ENCODE measurements around the gene ZBP1. TPM values are rescaled to one million over a fixed set of nuclear protein-coding genes. Genes with fewer than 3 reads are reported as not detected.
"Not testable (repeated sequence)": the region's sequence is repeated elsewhere in the genome, so short reads cannot be mapped to it uniquely, and the experiment has no call there.

Gene ZBP1
- total and polyA plus RNA-seq, 5 donors = 0.16 to 0.38 (median 0.23) TPM; not detected in 2

DNA sequence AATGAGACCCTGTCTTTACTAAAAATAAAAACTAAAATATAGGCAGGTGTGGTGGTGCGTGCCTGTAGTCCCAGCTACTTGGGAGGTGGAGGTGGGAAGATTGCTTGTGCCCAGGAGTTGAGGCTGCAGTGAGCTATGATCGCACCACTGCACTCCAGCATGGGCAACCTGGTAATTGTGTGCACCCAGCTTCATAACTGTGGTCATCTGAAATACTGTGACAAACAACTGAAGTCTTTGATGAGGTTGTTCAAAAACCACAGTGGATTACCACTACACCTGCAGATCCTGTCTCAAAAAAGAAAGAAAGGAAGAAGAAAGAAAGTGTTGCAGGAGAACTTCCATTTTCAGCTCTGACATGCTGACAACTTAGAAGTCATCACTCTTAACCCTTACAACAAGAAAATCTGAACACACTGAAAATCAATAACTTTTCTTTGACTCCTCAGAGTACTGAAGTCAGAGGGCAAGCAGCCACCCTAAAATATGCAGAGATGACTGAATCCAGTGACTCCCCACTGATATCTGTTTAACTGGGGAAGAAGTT is 13.8 kb upstream of the ZBP1 start:
- intact Hi-C loops (cut with DNase I) = no loop called here
- Histone ChIP-seq H3K27me3 (ENCODE audit: control insufficient read depth, insufficient read depth) (no peaks in the 10 kb centered on the region), H3K9me3 (ENCODE audit: control insufficient read depth, low read length) (no peaks in the 10 kb centered on the region), H3K27ac (ENCODE audit: low read length) (no peak overlapping the region), H3K4me3 (ENCODE audit: low read length) (no peak overlapping the region), H3K4me1 (ENCODE audit: control insufficient read depth, insufficient read depth, low read length) (no peaks in the 10 kb centered on the region)
- DNase-seq = no peak
- 91% methylated on average over 2 of the region's 2 CpGs for WGBS
- no peak for ATAC-seq

DNA sequence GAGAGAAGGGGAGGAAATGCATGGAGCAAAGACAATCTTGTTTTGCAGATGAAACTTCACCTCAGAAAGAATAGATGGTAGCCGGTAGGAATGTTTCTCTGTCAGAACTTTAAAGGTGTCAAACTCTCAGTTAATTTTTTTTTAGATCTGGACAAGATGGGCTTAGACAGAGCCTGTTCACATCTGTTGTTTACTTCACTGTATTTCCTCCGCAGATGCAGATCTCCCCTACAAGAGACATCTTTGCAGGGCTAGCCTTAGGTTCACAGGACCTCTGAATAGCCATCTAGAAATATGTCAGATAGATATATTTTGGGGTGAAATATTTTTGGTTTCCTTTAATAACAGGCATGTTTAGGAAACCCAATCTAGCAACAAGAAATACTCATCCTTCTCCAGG is 12.1 kb upstream of the ZBP1 start:
- Histone ChIP-seq H3K9me3 (ENCODE audit: control insufficient read depth, low read length) (no peaks in the 10 kb centered on the region), H3K27me3 (ENCODE audit: control insufficient read depth, insufficient read depth) (no peaks in the 10 kb centered on the region), H3K4me1 (ENCODE audit: control insufficient read depth, insufficient read depth, low read length) (peaks cover 4% of the 10 kb centered on the region), H3K27ac (ENCODE audit: low read length) (no peak overlapping the region), H3K4me3 (ENCODE audit: low read length) (no peak overlapping the region)
- 76% methylated on average over 2 of the region's 2 CpGs for WGBS
- ATAC-seq (no peak), DNase-seq (no peak)
- intact Hi-C loops (cut with DNase I) = no loop called here

DNA sequence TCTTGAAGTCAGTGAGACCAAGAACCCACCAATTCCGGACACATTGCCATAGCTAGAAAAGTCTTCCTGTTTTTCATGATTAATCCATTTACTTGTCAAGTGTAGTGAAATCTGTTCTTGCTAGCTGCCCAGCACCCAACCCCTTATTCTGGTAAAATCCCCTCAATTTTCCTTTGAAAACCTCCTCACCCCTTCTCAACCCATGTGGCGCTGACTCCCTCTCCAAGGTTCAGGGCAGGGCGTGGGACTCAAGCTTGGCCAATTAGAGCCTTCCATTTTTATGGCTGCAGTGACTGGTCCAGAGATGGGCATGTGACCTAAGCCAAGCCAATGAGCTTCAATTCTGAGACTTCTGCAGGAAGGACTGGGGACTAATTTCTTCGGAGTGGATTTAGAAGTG is 9.8 kb upstream of the ZBP1 start:
- peaks cover 5% of the 10 kb centered on the region for H3K4me1 ChIP-seq (ENCODE audit: control insufficient read depth, insufficient read depth, low read length)
- intact Hi-C loops (cut with DNase I) = no loop called here
- DNase-seq (no peak), ATAC-seq (peak in 1 of 2 donors; percentile 41)
- H3K27ac ChIP-seq (ENCODE audit: low read length) = no peak overlapping the region
- no peaks in the 10 kb centered on the region for H3K27me3 ChIP-seq (ENCODE audit: control insufficient read depth, insufficient read depth)
- no peak overlapping the region for H3K4me3 ChIP-seq (ENCODE audit: low read length)
- WGBS = 78% methylated on average over 4 of the region's 4 CpGs
- no peaks in the 10 kb centered on the region for H3K9me3 ChIP-seq (ENCODE audit: control insufficient read depth, low read length)

DNA sequence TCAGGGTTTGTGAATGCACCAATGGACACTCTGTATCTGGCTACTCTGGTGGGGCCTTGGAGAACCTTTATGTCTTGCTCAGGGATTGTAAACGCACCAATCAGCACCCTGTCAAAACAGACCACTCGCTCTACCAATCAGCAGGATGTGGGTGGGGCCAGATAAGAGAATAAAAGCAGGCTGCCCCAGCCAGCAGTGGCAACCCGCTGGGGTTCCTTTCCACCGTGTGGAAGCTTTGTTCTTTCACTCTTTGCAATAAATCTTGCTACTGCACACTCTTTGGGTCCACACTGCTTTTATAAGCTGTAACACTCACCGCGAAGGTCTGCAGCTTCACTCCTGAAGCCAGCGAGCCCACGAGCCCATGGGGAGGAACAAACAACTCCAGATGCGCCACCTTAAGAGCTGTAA is 9.3 kb upstream of the ZBP1 start:
- H3K4me1 ChIP-seq (ENCODE audit: control insufficient read depth, insufficient read depth, low read length); ATAC-seq; DNase-seq; H3K9me3 ChIP-seq (ENCODE audit: control insufficient read depth, low read length); H3K27me3 ChIP-seq (ENCODE audit: control insufficient read depth, insufficient read depth); H3K4me3 ChIP-seq (ENCODE audit: low read length); intact Hi-C loops (cut with DNase I); H3K27ac ChIP-seq (ENCODE audit: low read length): not testable (repeated sequence)
- 75% methylated on average over 9 of the region's 9 CpGs for WGBS

DNA sequence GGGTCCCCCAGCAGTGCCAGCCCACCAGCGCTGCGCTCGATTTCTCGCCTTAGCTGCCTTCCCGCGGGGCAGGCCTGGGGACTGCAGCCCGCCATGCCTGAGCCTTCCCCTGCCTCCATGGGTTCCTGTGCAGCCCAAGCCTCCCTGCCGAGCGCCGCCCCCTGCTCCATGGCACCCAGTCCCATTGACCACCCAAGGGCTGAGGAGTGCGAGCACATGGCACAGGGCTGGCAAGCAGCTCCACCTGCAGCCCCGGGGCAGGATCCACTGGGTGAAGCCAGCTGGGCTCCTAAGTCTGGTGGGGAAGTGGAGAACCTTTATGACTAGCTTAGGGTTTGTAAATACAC is 8.7 kb upstream of the ZBP1 start:
- H3K4me1 ChIP-seq (ENCODE audit: control insufficient read depth, insufficient read depth, low read length); H3K4me3 ChIP-seq (ENCODE audit: low read length); H3K27ac ChIP-seq (ENCODE audit: low read length); H3K27me3 ChIP-seq (ENCODE audit: control insufficient read depth, insufficient read depth); intact Hi-C loops (cut with DNase I); H3K9me3 ChIP-seq (ENCODE audit: control insufficient read depth, low read length); ATAC-seq: not testable (repeated sequence)
- WGBS = 91% methylated on average over 12 of the region's 12 CpGs
- DNase-seq = peak in 1 of 3 donors; percentile 48

DNA sequence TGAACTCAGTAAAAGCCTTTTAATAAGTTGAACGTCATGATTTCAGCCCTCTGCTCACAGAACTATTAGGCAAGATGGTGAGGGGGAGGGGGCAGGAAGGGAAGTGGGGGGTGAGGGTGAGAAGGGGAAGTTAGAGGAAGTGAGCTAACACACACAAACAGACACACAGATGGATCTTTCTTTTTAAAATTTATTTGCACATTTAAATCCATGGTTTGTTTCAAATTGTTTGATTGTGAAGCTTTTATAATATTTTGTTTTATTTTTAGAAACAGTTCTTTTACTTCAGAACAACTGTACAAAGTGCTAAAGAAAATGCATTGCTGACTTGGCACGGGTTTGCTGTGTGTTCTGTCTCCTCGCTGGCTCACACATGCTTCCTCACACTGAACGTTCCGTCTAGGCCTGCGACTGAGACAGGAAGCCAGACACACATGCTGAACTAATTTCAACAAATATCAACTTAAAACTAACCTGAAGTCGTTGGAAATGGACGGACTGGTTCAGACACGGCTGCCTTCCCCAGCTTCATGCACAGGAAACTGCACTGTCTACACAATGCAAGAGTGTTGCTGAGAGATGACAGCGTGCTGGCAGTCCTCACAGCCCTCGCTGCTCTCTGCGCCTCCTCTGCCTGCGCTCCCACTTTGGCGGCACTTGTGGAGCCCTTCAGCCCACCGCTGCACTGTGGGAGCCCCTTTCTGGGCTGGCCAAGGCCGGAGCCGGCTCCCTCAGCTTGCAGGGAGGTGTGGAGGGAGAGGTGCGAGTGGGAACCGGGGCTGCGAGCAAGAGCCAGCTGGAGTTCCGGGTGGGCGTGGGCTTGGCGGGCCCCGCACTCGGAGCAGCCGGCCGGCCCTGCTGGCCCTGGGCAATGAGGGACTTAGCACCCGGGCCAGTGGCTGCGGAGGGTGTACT is 8.1 kb upstream of the ZBP1 start:
- H3K27ac ChIP-seq (ENCODE audit: low read length) = peak overlapping the region; percentile 38
- DNase-seq (peak in 2 of 3 donors; percentile 63 to 79), ATAC-seq (peak; percentile 89 to 93)
- no peak overlapping the region for H3K4me3 ChIP-seq (ENCODE audit: low read length)
- 35% methylated on average over 27 of the region's 29 CpGs for WGBS
- peaks cover 5% of the 10 kb centered on the region for H3K4me1 ChIP-seq (ENCODE audit: control insufficient read depth, insufficient read depth, low read length)
- intact Hi-C loops (cut with DNase I) = no loop called here
- no peaks in the 10 kb centered on the region for H3K9me3 ChIP-seq (ENCODE audit: control insufficient read depth, low read length)
- H3K27me3 ChIP-seq (ENCODE audit: control insufficient read depth, insufficient read depth) = no peaks in the 10 kb centered on the region

DNA sequence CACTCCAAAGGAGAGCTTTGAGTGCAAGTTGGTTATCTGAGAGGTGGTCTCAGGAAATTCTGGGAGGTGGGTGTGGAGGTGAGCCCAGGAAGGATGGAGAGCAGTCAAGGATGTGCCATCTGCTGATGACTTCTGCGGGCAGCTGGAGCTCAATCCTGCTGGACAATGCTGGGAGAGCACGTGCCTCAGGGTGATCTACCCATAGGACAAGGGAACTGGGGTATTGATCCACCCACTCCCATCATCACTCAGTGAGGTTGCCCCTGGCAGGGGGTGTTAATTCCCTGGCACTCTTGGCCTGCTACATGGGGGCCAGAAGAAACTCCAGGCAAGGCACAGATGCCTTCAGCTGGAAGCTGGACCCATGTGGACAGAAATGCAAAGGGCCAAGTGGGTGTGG is 7.1 kb upstream of the ZBP1 start:
- DNase-seq (no peak), ATAC-seq (no peak)
- Histone ChIP-seq H3K4me3 (ENCODE audit: low read length) (no peak overlapping the region), H3K27me3 (ENCODE audit: control insufficient read depth, insufficient read depth) (no peaks in the 10 kb centered on the region), H3K9me3 (ENCODE audit: control insufficient read depth, low read length) (no peaks in the 10 kb centered on the region), H3K4me1 (ENCODE audit: control insufficient read depth, insufficient read depth, low read length) (peaks cover 5% of the 10 kb centered on the region), H3K27ac (ENCODE audit: low read length) (no peak overlapping the region)
- intact Hi-C loops (cut with DNase I) = no loop called here
- 80% methylated on average over 2 of the region's 2 CpGs for WGBS

DNA sequence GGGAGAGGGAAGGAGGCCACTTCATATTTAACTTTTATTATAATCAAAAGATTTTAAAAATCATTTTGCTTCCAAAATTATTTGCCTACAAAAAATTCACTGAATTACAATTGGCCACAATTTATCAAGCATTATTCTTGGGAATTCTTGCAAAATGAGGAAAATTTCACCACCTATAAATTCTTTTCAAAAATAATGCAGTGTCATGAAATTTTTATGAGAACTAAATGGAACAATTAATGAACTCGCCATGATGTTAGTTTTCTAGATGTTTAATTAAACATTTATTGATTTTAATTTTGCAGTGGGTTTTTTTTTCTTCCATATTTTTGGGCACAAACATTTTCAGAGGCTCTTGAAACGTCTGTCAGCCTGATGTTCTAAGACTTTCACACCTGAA is 5.8 kb upstream of the ZBP1 start:
- intact Hi-C loops (cut with DNase I) = no loop called here
- Histone ChIP-seq H3K4me3 (ENCODE audit: low read length) (no peak overlapping the region), H3K9me3 (ENCODE audit: control insufficient read depth, low read length) (no peaks in the 10 kb centered on the region), H3K27me3 (ENCODE audit: control insufficient read depth, insufficient read depth) (no peaks in the 10 kb centered on the region), H3K4me1 (ENCODE audit: control insufficient read depth, insufficient read depth, low read length) (peaks cover 5% of the 10 kb centered on the region), H3K27ac (ENCODE audit: low read length) (no peak overlapping the region)
- ATAC-seq (no peak), DNase-seq (no peak)
- WGBS = 89% methylated on average over 2 of the region's 2 CpGs

DNA sequence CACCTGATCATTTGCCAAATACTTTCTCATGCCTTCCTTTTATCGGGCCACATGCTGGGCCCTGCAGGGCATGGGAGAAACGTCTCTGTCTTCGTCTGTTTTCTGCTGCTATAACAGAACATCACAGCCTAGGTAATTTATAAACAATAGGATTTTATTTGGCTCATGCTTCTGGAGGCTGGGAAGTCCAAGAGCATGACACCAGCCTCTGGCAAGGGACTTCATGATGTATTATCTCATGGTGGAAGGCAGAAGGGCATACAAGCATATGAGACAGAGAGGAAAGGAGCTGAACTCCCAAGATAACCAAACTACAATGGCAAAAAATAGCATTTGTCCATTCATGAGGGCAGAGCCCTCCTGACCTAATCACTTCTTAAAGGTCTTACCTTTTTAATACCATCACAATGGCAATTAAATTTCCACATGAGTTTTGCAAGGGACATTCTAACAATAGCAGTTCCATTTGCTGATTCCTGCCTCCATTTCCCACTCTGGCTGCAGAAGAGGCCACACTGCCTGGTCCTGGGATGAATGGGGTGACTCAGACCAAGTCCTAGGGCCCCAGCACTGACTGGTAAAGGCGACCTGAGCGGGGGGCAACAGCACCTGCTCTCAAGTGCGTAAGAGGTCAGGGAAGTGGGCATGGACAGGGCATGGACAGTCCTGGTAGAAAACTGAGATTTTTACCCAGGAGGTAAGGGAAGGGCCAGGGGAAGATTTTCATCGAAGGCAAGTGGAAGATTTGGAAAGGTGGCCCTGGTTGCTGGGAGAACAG is 5.1 kb upstream of the ZBP1 start:
- DNase-seq (no peak), ATAC-seq (no peak)
- H3K27ac ChIP-seq (ENCODE audit: low read length) = no peak overlapping the region
- no peaks in the 10 kb centered on the region for H3K9me3 ChIP-seq (ENCODE audit: control insufficient read depth, low read length)
- intact Hi-C loops (cut with DNase I) = no loop called here
- no peaks in the 10 kb centered on the region for H3K27me3 ChIP-seq (ENCODE audit: control insufficient read depth, insufficient read depth)
- peaks cover 5% of the 10 kb centered on the region for H3K4me1 ChIP-seq (ENCODE audit: control insufficient read depth, insufficient read depth, low read length)
- 96% methylated on average over 7 of the region's 7 CpGs for WGBS
- no peak overlapping the region for H3K4me3 ChIP-seq (ENCODE audit: low read length)

DNA sequence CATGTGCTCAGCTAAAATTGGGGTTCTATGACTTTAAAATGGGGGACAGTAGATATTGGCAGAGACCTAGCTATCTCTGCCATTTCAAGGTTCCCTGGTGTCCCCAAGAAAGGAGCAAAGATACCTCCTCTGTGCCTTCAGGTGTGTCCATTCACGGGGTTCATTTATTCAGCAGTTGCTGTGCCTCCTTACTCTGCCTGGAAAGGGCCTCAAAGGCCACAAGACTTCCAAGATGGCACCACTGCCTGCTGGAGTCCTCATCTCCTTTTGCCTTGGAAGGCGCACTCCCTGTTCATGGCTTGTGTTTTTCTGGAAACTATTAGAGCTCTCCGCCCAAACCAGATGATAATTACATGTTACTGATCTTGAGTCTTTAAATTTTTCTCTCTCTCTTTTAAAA is 3.9 kb upstream of the ZBP1 start:
- DNase-seq (no peak), ATAC-seq (no peak)
- Histone ChIP-seq H3K9me3 (ENCODE audit: control insufficient read depth, low read length) (no peaks in the 10 kb centered on the region), H3K4me1 (ENCODE audit: control insufficient read depth, insufficient read depth, low read length) (peaks cover 5% of the 10 kb centered on the region), H3K27ac (ENCODE audit: low read length) (no peak overlapping the region), H3K27me3 (ENCODE audit: control insufficient read depth, insufficient read depth) (no peaks in the 10 kb centered on the region), H3K4me3 (ENCODE audit: low read length) (no peak overlapping the region)
- WGBS = 93% methylated on average over 3 of the region's 3 CpGs
- intact Hi-C loops (cut with DNase I) = no loop called here

Measured in right cardiac atrium (tissue), 5 donors.